HG03135 (cell line): ENCODE results near the gene FUBP3.
A peak's percentile ranks its signal among the peaks of the same experiment; 100 is the strongest.

Experiments
- ATAC-seq: cut with Tn5 transposase; IDR thresholded peaks from one replicate; pipeline ENCODE4 v1.9.1; 2021; ENCODE audit warnings: mild to moderate bottlenecking, moderate library complexity; ENCODE audit not compliant: unreplicated experiment

FUBP3 gene

GRCh38 chr9:130578865-130579737 lies at the start of gene FUBP3:
TSS of gene FUBP3 (plus strand) at chr9:130579577. CDS start at chr9:130579681, 104 bp downstream.
- ATAC-seq, result peak; percentile 81

GRCh38 chr9:130530938-130531337 lies 48.4 kb upstream of the FUBP3 start:
- ATAC-seq, result no peak

- ATAC-seq, result no peak
Observed at GRCh38 chr9:130531670-130532069, 47.7 kb upstream of the FUBP3 start.

GRCh38 chr9:130532426-130533080 lies 46.8 kb upstream of the FUBP3 start:
- ATAC-seq, result no peak

- ATAC-seq, result no peak
Observed at GRCh38 chr9:130535818-130536521, 43.4 kb upstream of the FUBP3 start.

- ATAC-seq, result no peak
Observed at GRCh38 chr9:130536701-130537107, 42.7 kb upstream of the FUBP3 start.

- ATAC-seq, result no peak
Observed at GRCh38 chr9:130537346-130538050, 41.9 kb upstream of the FUBP3 start.

- no peak for ATAC-seq
Observed at GRCh38 chr9:130539420-130540223, 39.8 kb upstream of the FUBP3 start.

GRCh38 chr9:130541533-130541932 lies 37.8 kb upstream of the FUBP3 start:
- no peak for ATAC-seq

- ATAC-seq, result no peak
Observed at GRCh38 chr9:130542038-130542437, 37.3 kb upstream of the FUBP3 start.

- no peak for ATAC-seq
Observed at GRCh38 chr9:130542457-130543228, 36.7 kb upstream of the FUBP3 start.

GRCh38 chr9:130543368-130543767 lies 36.0 kb upstream of the FUBP3 start:
- ATAC-seq, result no peak

GRCh38 chr9:130543859-130544258 lies 35.5 kb upstream of the FUBP3 start:
- ATAC-seq, result no peak

- ATAC-seq, result no peak
Observed at GRCh38 chr9:130544364-130544763, 35.0 kb upstream of the FUBP3 start.

GRCh38 chr9:130548103-130548502 lies 31.3 kb upstream of the FUBP3 start:
- ATAC-seq, result no peak

GRCh38 chr9:130549093-130549735 lies 30.2 kb upstream of the FUBP3 start:
- ATAC-seq, result no peak

GRCh38 chr9:130554606-130555005 lies 24.8 kb upstream of the FUBP3 start:
- no peak for ATAC-seq

GRCh38 chr9:130555061-130555460 lies 24.3 kb upstream of the FUBP3 start:
- ATAC-seq, result no peak

GRCh38 chr9:130555968-130556367 lies 23.4 kb upstream of the FUBP3 start:
- ATAC-seq, result no peak
